Heart left ventricle (tissue), 13 donors: ENCODE results near the gene WWOX.

Experiments
- POLR2A ChIP-seq, 2 donors: fragments of 450-650 bp; IDR thresholded peaks; one replicate each; pipeline ENCODE4 v1.6.1; 2017; ENCODE audit warnings: antibody characterized with exemption in 2 of 2, mild to moderate bottlenecking in 2 of 2, moderate library complexity in 2 of 2
- TF ChIP-seq, protein P1 (sequence below), 12 donors: fragments of 200-600 bp; sonication (generic) in 4 of 12; IDR thresholded peaks; one replicate each; pipeline versions ENCODE4 v1.5.0 to v1.8.0; 2018 to 2022; ENCODE audit warnings: antibody characterized with exemption in 12 of 12, mild to moderate bottlenecking in 5 of 12
- donor health status: ischemic (EF 13 %, LVEDD 7.1; RV severe dilation, severe dysfunction).
- donor health status: DM: no; HTN: yes; CAD: no.
- donor health status: DM: no; HTN: no; CAD: no.
- donor health status: ischemic (EF 25% LVEDD 6.9; RV normal size, moderate dysfunction).
- donor health status: ischemic (EF 25% LVEDD 5.7; RV mildly dilated, moderate dysfunction).
- donor health status: ischemic (EF 35%, LVEDD 5.7; RV mildly dilated, moderate dysfunction).
- donor health status: nonischemic (EF 11% LVEDD 7.7; RV severe dilation, severe dysfunction).
- donor health status: DM: yes; HTN: yes; CAD: no.
- donor health status: PGD.
- donor health status: ischemic (EF 29% LVEDD 5.4; RV normal size, mild dysfunction).
- donor health status: nonischemic (EF 23%, LVEDD 6.1; RV moderate dilation, normal function).

DNA sequence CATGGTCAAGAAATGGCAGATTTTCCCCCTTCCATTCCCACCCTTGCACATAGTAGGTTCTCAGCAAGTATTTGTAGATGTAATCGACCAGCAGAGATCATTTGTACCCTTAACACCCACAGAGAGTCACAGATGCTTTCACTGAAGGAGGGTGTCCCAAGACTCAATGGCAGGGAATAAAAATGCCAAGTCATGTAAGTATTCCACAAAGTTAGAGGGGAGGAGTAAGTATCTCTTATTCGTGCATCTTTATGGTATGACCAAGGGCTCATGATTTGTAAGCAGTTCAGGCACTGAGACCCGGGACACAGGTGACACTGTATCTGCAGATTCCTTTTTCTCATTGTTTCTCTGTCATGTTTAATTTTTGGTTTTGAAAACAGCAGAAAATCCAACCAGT, 1011.5 kb downstream of the WWOX start:
- no peak for TF ChIP-seq POLR2A (IDR thresholded peaks at IDR 0.05)
- TF ChIP-seq, protein P1, sequence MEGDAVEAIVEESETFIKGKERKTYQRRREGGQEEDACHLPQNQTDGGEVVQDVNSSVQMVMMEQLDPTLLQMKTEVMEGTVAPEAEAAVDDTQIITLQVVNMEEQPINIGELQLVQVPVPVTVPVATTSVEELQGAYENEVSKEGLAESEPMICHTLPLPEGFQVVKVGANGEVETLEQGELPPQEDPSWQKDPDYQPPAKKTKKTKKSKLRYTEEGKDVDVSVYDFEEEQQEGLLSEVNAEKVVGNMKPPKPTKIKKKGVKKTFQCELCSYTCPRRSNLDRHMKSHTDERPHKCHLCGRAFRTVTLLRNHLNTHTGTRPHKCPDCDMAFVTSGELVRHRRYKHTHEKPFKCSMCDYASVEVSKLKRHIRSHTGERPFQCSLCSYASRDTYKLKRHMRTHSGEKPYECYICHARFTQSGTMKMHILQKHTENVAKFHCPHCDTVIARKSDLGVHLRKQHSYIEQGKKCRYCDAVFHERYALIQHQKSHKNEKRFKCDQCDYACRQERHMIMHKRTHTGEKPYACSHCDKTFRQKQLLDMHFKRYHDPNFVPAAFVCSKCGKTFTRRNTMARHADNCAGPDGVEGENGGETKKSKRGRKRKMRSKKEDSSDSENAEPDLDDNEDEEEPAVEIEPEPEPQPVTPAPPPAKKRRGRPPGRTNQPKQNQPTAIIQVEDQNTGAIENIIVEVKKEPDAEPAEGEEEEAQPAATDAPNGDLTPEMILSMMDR (IDR thresholded peaks at IDR 0.05): no peak
